Activated naive CD8-positive, alpha-beta T cell (primary cell): Measurements from ENCODE around the gene RAX2.

ENCODE experiments used
- H3K27ac Mint-ChIP-seq: one replicate; pipeline ENCODE4 v1.8.0; 2021; ENCODE audit warnings: mixed read lengths
- H3K27me3 Mint-ChIP-seq: one replicate; pipeline ENCODE4 v1.8.0; 2021; ENCODE audit warnings: mixed read lengths
- H3K36me3 Mint-ChIP-seq: one replicate; pipeline ENCODE4 v1.8.0; 2021; ENCODE audit warnings: mixed read lengths
- H3K4me1 Mint-ChIP-seq: one replicate; pipeline ENCODE4 v1.8.0; 2021; ENCODE audit warnings: low read depth, mixed read lengths
- H3K4me3 Mint-ChIP-seq: one replicate; pipeline ENCODE4 v1.8.0; 2021; ENCODE audit warnings: mild to moderate bottlenecking, mixed read lengths
- H3K9me3 Mint-ChIP-seq: one replicate; pipeline ENCODE4 v1.8.0; 2021; ENCODE audit warnings: low read depth, mixed read lengths

Gene RAX2

GRCh38 chr19:3807574-3808354 lies 35.7 kb upstream of the RAX2 start:
- Mint-ChIP-seq H3K4me1 (peaks cover 28% of the 10 kb centered on the region), H3K36me3 (peaks cover 2% of the 10 kb centered on the region), H3K4me3 (no peak overlapping the region), H3K9me3 (no peaks in the 10 kb centered on the region), H3K27ac (no peak overlapping the region), H3K27me3 (no peaks in the 10 kb centered on the region)

- peaks cover 22% of the 10 kb centered on the region for H3K4me1 Mint-ChIP-seq
Measured at GRCh38 chr19:3807131-3807480, 35.1 kb upstream of the RAX2 start.

DNA sequence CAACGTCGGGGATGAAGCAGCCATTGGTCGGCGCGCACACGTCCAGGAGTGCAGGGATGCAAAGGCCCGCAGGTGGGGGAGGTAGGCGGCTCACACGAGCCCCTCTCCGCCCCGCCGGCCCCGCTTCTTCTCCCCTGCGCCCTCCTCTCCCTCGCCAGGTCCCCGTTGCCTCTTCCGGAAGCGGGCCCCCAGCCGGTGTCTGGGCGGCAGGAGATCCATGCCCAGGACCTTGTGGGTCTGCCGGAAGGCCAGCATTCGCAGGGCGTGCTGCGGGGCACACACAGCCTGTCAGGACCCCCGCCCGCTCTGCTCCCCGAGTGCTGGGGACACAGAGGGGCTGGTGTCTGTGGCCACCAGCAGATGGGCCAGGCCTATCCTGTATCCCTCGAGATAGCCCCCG lies 33.8 kb upstream of the RAX2 start:
- Mint-ChIP-seq H3K4me3 (no peak overlapping the region), H3K36me3 (no peaks in the 10 kb centered on the region), H3K27me3 (no peaks in the 10 kb centered on the region), H3K4me1 (peaks cover 23% of the 10 kb centered on the region), H3K27ac (no peak overlapping the region), H3K9me3 (no peaks in the 10 kb centered on the region)

More at GRCh38 chr19:3807131-3807480, 35.1 kb upstream of the RAX2 start:
- H3K4me3 Mint-ChIP-seq: no peak overlapping the region
- H3K27ac Mint-ChIP-seq: no peak overlapping the region
- no peaks in the 10 kb centered on the region for H3K27me3 Mint-ChIP-seq
- no peaks in the 10 kb centered on the region for H3K9me3 Mint-ChIP-seq
- H3K36me3 Mint-ChIP-seq: no peaks in the 10 kb centered on the region

DNA sequence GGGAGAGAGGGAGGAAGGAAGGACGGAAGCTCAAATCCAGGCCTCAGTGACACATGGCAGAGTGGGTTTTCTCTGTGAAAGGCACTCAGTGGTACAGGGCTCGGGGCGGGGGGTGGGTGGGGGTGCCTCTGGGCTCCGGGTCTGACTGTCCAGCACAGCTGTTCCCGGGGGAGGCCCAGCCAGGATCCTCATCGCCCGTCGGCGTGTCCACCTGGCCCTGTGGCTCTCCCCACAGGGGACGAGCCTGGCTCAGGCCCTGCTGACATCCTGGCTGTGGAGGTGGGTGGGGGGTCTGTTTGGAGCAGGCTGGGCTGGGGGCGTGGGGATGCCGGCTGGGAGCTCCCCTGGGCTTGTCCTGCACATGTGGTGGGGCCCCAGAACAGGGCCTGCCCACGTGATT lies 32.4 kb upstream of the RAX2 start:
- Mint-ChIP-seq H3K4me3 (no peak overlapping the region), H3K9me3 (no peaks in the 10 kb centered on the region), H3K4me1 (peaks cover 25% of the 10 kb centered on the region), H3K36me3 (no peaks in the 10 kb centered on the region), H3K27me3 (no peaks in the 10 kb centered on the region), H3K27ac (no peak overlapping the region)

GRCh38 chr19:3803986-3804385 lies 32.0 kb upstream of the RAX2 start:
- H3K4me1 Mint-ChIP-seq: peaks cover 27% of the 10 kb centered on the region
- H3K9me3 Mint-ChIP-seq: no peaks in the 10 kb centered on the region
- H3K36me3 Mint-ChIP-seq: no peaks in the 10 kb centered on the region
- no peak overlapping the region for H3K27ac Mint-ChIP-seq
- no peaks in the 10 kb centered on the region for H3K27me3 Mint-ChIP-seq
- no peak overlapping the region for H3K4me3 Mint-ChIP-seq

- Mint-ChIP-seq H3K36me3 (no peaks in the 10 kb centered on the region), H3K27ac (no peak overlapping the region), H3K4me1 (peaks cover 29% of the 10 kb centered on the region), H3K4me3 (no peak overlapping the region), H3K27me3 (no peaks in the 10 kb centered on the region), H3K9me3 (no peaks in the 10 kb centered on the region)
Measured at GRCh38 chr19:3803114-3803888, 31.3 kb upstream of the RAX2 start.

- Mint-ChIP-seq H3K9me3 (peaks cover 4% of the 10 kb centered on the region), H3K27me3 (no peaks in the 10 kb centered on the region), H3K27ac (no peak overlapping the region), H3K36me3 (peaks cover 3% of the 10 kb centered on the region), H3K4me1 (peaks cover 32% of the 10 kb centered on the region), H3K4me3 (peak overlapping the region; percentile 51)
Measured at GRCh38 chr19:3801412-3802096, 29.5 kb upstream of the RAX2 start.

GRCh38 chr19:3800996-3801395 lies 29.0 kb upstream of the RAX2 start:
- no peaks in the 10 kb centered on the region for H3K27me3 Mint-ChIP-seq
- peaks cover 31% of the 10 kb centered on the region for H3K4me1 Mint-ChIP-seq

GRCh38 chr19:3798137-3798536 lies 26.1 kb upstream of the RAX2 start:
- peaks cover 3% of the 10 kb centered on the region for H3K36me3 Mint-ChIP-seq
- peaks cover 24% of the 10 kb centered on the region for H3K4me1 Mint-ChIP-seq
- peak overlapping the region; percentile 24 for H3K4me3 Mint-ChIP-seq
- H3K9me3 Mint-ChIP-seq: peaks cover 5% of the 10 kb centered on the region
- H3K27ac Mint-ChIP-seq: peak overlapping the region; percentile 6
- H3K27me3 Mint-ChIP-seq: no peaks in the 10 kb centered on the region

More at GRCh38 chr19:3800996-3801395, 29.0 kb upstream of the RAX2 start:
- H3K4me3 Mint-ChIP-seq: peak overlapping the region; percentile 51
- no peak overlapping the region for H3K27ac Mint-ChIP-seq
- H3K36me3 Mint-ChIP-seq: peaks cover 3% of the 10 kb centered on the region
- H3K9me3 Mint-ChIP-seq: peaks cover 5% of the 10 kb centered on the region

- H3K36me3 Mint-ChIP-seq: peaks cover 3% of the 10 kb centered on the region
- H3K9me3 Mint-ChIP-seq: peaks cover 5% of the 10 kb centered on the region
- peaks cover 22% of the 10 kb centered on the region for H3K4me1 Mint-ChIP-seq
- H3K27me3 Mint-ChIP-seq: no peaks in the 10 kb centered on the region
- H3K27ac Mint-ChIP-seq: no peak overlapping the region
- H3K4me3 Mint-ChIP-seq: no peak overlapping the region
Measured at GRCh38 chr19:3796358-3796757, 24.3 kb upstream of the RAX2 start.

- Mint-ChIP-seq H3K9me3 (peaks cover 9% of the 10 kb centered on the region), H3K4me3 (no peak overlapping the region), H3K27ac (no peak overlapping the region), H3K4me1 (peaks cover 13% of the 10 kb centered on the region), H3K27me3 (no peaks in the 10 kb centered on the region), H3K36me3 (peaks cover 6% of the 10 kb centered on the region)
Measured at GRCh38 chr19:3793799-3794198, 21.8 kb upstream of the RAX2 start.

DNA sequence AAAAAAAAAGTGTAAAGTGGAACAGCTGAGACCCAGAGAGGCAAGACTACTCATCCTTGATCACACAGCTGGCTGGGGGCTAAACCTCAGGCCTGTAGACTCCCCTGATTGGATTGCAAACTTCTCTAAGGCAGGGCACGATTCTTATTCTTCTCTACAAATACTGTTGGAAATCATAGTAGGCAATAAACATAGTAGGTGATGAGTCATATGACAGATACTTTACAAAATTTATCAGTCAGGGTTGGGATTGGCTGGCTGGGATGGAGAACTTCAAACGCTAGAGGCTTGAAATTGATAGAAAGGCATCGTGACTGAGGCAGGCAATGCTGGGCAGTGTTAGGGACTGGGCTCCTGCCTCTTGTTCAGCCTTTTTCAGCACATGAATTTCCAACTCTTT lies 20.1 kb upstream of the RAX2 start:
- H3K27me3 Mint-ChIP-seq: no peaks in the 10 kb centered on the region

GRCh38 chr19:3790941-3791340 lies 18.9 kb upstream of the RAX2 start:
- peaks cover 7% of the 10 kb centered on the region for H3K4me1 Mint-ChIP-seq
- H3K36me3 Mint-ChIP-seq: peaks cover 3% of the 10 kb centered on the region
- no peak overlapping the region for H3K4me3 Mint-ChIP-seq
- H3K27me3 Mint-ChIP-seq: no peaks in the 10 kb centered on the region
- peaks cover 3% of the 10 kb centered on the region for H3K9me3 Mint-ChIP-seq
- no peak overlapping the region for H3K27ac Mint-ChIP-seq

More for the DNA sequence above, 20.1 kb upstream of the RAX2 start:
- Mint-ChIP-seq H3K27ac (no peak overlapping the region), H3K36me3 (peaks cover 6% of the 10 kb centered on the region), H3K9me3 (peaks cover 9% of the 10 kb centered on the region), H3K4me1 (peaks cover 9% of the 10 kb centered on the region), H3K4me3 (no peak overlapping the region)

- H3K27me3 Mint-ChIP-seq: no peaks in the 10 kb centered on the region
- H3K36me3 Mint-ChIP-seq: peaks cover 3% of the 10 kb centered on the region
- H3K9me3 Mint-ChIP-seq: peaks cover 3% of the 10 kb centered on the region
- H3K4me1 Mint-ChIP-seq: peaks cover 9% of the 10 kb centered on the region
- no peak overlapping the region for H3K4me3 Mint-ChIP-seq
- no peak overlapping the region for H3K27ac Mint-ChIP-seq
Measured at GRCh38 chr19:3790209-3790734, 18.2 kb upstream of the RAX2 start.
